Measurements from ENCODE around the gene PDC.
A peak's percentile ranks its signal among the peaks of the same experiment; 100 is the strongest.

The PDC gene

DNA sequence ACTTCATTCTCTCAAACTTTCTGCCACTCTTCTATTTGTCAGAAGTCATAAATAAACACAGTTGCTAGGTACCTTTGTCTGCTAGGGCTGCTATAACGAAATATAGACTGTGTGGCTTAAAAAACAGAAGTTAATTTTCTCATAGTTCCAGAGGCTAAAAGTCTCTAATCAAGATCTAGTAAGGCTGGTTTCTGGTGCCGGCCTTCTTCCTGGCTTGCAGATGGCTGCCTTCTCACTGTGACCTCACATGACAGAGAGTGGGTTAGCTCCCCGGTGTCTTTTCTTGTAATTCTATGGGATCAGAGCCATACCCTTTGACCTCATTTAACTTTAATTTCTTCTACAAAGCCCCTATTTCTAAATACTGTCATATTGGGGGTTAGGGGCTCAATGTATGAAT, 5.9 kb downstream of the PDC start:
- TF ChIP-seq, protein P1, sequence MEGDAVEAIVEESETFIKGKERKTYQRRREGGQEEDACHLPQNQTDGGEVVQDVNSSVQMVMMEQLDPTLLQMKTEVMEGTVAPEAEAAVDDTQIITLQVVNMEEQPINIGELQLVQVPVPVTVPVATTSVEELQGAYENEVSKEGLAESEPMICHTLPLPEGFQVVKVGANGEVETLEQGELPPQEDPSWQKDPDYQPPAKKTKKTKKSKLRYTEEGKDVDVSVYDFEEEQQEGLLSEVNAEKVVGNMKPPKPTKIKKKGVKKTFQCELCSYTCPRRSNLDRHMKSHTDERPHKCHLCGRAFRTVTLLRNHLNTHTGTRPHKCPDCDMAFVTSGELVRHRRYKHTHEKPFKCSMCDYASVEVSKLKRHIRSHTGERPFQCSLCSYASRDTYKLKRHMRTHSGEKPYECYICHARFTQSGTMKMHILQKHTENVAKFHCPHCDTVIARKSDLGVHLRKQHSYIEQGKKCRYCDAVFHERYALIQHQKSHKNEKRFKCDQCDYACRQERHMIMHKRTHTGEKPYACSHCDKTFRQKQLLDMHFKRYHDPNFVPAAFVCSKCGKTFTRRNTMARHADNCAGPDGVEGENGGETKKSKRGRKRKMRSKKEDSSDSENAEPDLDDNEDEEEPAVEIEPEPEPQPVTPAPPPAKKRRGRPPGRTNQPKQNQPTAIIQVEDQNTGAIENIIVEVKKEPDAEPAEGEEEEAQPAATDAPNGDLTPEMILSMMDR (IDR thresholded peaks at IDR 0.05; ENCODE audit: low read depth, low read length), result no peak

DNA sequence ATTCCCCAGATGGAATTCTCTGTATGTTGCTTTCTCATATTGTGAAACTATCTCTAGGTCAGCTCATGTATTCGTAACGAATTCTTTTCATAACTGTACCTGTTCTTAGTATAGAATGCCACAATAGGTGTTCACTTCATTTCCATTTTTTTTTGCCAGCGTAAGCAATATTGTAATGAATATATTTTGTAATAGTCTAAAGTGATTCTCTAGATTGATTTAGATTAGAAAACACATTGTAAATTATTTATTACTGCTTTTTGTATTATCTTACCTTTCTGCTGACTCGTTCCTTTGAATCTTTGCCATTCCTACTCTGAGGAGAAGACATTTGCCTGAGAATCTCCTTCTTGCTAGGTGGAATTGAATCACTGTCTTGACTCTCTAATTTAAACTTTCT, 14.8 kb downstream of the PDC start:
- H3K4me3 ChIP-seq (replicated peaks in 1 of 2; ENCODE audit: low read depth in 2 of 2, low read length in 2 of 2), result no peak overlapping the region
- no peak for DNase-seq (ENCODE audit: low read depth in 2 of 2)
- TF ChIP-seq, protein P1 (IDR thresholded peaks at IDR 0.05; ENCODE audit: low read depth, low read length), result no peak

More for the DNA sequence above, 5.9 kb downstream of the PDC start:
- DNase-seq (ENCODE audit: low read depth in 2 of 2), result no peak
- no peak overlapping the region for H3K4me3 ChIP-seq (replicated peaks in 1 of 2; ENCODE audit: low read depth in 2 of 2, low read length in 2 of 2)

DNA sequence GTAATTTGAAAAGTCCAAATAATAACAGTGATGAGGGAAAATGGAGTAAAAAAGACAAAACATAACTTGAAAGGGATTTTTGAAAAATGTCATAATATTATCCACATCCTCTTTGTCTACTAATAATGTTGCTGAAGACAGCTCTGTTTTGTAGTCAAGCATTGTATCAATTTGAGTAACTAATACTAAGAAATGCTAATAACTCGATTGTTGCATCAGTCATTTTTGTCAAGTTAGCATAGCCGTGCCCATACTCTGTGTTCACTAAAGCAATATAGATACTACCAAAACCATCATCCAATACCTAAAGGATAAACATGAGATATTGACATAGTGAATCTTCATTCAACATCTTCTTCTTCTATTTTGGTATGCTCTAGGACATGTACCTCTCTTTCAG, 17.3 kb downstream of the PDC start:
- TF ChIP-seq, protein P1 (IDR thresholded peaks at IDR 0.05; ENCODE audit: low read depth, low read length), result no peak
- no peak overlapping the region for H3K4me3 ChIP-seq (replicated peaks in 1 of 2; ENCODE audit: low read depth in 2 of 2, low read length in 2 of 2)
- DNase-seq (ENCODE audit: low read depth in 2 of 2), result no peak

DNA sequence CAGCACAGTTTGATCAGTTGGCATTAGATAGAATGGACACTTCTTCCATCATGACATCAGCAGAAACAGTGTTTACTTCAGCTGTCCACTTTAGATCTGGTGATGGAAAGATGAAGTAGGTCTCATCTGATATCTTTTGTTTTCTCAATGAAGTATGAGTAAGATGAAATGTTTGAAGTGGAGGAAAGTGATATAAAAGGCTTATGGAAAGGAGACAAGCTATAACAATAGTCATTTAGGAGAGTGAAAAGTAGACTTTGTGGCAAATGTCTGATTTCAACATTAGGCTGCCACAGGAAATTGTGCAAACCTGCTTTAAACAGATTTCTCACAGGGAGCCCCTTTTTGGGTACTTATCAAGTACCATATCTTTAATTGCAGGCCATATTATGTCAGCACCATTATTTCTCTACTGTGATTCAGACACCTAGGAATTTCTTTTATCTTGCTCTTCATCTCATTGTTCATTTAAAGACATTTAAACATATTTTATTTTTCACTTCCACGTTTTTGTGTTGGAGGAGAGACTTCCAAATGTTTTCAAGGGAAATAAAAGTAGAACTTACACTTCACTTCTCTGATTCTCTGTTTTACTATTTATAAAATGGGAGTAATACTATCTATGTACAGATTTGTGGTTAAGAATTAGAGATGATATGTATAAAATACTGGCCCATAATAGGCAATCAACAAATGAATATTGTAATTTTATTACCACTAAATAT, 18.1 kb downstream of the PDC start:
- TF ChIP-seq, protein P1 (IDR thresholded peaks at IDR 0.05; ENCODE audit: low read depth, low read length), result no peak
- no peak overlapping the region for H3K4me3 ChIP-seq (replicated peaks in 1 of 2; ENCODE audit: low read depth in 2 of 2, low read length in 2 of 2)
- peak; percentile 58 to 67 for DNase-seq (ENCODE audit: low read depth in 2 of 2)

DNA sequence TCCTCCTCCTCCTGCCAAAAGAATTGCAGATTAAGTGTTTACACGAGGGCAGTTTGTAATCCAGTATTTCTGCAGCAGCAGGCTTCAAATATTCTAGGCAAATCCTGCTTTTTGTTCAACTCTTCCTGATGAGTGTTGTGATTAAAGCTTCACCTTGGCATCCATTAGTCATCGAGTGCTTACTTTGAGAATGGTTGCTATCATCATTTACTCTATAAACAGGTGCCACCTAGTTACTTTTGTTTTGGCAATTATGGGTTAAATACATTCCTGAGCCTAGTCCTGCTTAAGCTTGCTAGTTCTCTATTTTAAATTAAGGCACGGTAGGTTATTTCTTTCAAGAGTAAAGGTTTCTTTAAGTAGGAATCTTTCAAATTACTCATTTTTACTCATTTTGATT, 20.3 kb downstream of the PDC start:
- TF ChIP-seq, protein P1 (IDR thresholded peaks at IDR 0.05; ENCODE audit: low read depth, low read length), result no peak
- no peak for DNase-seq (ENCODE audit: low read depth in 2 of 2)
- H3K4me3 ChIP-seq (replicated peaks in 1 of 2; ENCODE audit: low read depth in 2 of 2, low read length in 2 of 2), result no peak overlapping the region

DNA sequence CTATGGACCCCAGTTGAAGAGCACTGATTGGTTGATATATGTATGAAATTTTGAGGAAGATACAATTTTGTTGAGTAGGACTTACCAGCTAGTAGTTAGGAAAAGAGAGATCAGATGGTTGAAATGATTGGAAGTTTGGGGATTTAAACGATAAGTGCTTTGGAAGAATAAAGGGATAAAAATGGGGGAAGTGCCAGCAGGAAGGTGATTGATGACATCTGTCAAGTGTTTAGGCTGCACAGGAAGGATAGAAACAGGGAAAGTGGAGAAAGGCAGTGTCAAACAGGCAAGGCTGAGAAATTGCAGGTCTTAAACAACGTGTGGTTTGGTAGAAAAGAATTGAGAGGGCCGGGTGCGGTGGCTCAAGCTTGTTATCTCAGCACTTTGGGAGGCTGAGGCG, 22.3 kb downstream of the PDC start:
- no peak overlapping the region for H3K4me3 ChIP-seq (replicated peaks in 1 of 2; ENCODE audit: low read depth in 2 of 2, low read length in 2 of 2)
- TF ChIP-seq, protein P1 (IDR thresholded peaks at IDR 0.05; ENCODE audit: low read depth, low read length), result no peak
- no peak for DNase-seq (ENCODE audit: low read depth in 2 of 2)

DNA sequence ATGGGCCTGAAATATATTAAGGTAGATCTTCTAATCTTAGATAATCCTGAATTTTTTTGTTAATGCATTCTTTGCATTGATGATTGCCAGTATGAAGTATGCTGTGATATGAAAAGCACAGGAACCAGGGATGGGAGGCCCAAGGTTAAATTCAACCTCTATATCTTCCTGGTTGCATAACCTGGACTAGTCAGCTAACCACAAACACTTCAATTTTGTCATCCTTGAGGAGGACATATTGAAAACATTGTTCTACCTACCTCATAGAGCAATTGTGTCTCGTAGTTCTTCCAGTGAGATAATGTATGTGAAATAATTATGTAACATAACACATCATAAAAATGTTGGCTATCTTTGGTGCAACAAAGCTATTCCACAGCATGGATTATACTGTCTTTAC, 25.6 kb downstream of the PDC start:
- H3K4me3 ChIP-seq (replicated peaks in 1 of 2; ENCODE audit: low read depth in 2 of 2, low read length in 2 of 2), result no peak overlapping the region
- TF ChIP-seq, protein P1 (IDR thresholded peaks at IDR 0.05; ENCODE audit: low read depth, low read length), result no peak
- DNase-seq (ENCODE audit: low read depth in 2 of 2), result peak; percentile 14 to 52
